GM13976 (cell line): ENCODE data around the gene PIP4K2A.

Source experiments
- DNase-seq: peaks from one replicate; pipeline ENCODE4 v3.0.0; 2012; ENCODE audit warnings: low spot score
- CTCF ChIP-seq: IDR thresholded peaks from 2 replicates; pipeline ENCODE4 v1.5.1; 2012; ENCODE audit warnings: borderline replicate concordance, mild to moderate bottlenecking; ENCODE audit not compliant: insufficient read depth; ENCODE audit errors: extremely low read depth, missing control alignments, control extremely low read depth
- in situ Hi-C: fragments of 300-500 bp; cut with MboI; formaldehyde crosslinking; loops from one replicate; pipeline ENCODE4 v1.12.0; 2022; ENCODE audit warnings: low sequenced_read_pairs, mixed read lengths, inconsistent platforms; ENCODE audit not compliant: unreplicated experiment

PIP4K2A gene

DNA sequence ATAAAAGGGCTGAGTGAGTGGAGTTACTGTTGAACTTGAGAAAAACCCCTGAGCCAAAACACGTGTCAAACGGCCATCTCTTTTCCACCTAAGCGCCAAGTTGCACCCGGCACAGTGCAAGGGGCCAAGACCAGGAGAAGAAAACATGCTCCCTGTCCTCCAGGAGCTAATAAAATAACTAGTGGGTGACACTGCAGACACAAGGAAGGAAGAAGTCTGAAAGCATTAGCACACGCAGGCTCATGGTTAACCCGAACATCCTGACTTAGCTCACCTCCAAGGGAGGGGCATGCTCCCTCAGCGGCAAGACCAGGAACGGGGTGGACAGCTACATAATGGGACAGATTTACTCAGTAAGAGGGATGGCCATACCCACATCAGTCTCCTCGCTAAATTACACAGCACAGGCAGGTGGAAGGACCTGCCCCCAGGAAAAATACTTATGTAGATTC, 65.0 kb downstream of the PIP4K2A start:
- TF ChIP-seq CTCF, result no peak
- in situ Hi-C loops, result no loop called here
- DNase-seq, result no peak

DNA sequence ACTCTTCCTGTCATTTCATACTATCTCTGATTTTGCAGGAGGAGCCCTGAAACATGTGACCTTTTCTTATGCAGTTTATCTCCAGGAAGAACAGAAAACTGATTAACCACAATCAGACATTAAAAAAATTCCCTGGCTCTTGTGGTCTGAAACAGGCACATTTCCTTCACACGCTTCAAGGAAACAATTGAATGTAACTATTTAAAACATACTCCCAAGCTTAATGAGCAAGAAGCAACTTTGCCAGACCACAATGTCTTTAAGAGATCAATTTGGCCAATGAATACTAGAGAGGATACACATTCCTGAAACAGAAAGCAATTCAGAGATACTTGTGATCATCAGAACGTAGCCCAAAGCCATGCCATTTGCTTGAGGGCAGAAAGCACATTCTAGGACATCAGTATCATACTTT, 65.8 kb downstream of the PIP4K2A start:
- TF ChIP-seq CTCF, result no peak
- DNase-seq, result no peak
- in situ Hi-C loops, result no loop called here

GRCh38 chr10:22647244-22647643, 67.1 kb downstream of the PIP4K2A start:
- in situ Hi-C loops, result no loop called here
- DNase-seq, result no peak
- TF ChIP-seq CTCF, result no peak

GRCh38 chr10:22646388-22646853, 68.0 kb downstream of the PIP4K2A start:
- no peak for DNase-seq
- no peak for TF ChIP-seq CTCF
- in situ Hi-C loops, result no loop called here

- no peak for DNase-seq
- TF ChIP-seq CTCF, result no peak
- in situ Hi-C loops, result no loop called here
These were observed 70.2 kb downstream of the PIP4K2A start for GRCh38 chr10:22644222-22644621.

GRCh38 chr10:22643775-22644174, 70.6 kb downstream of the PIP4K2A start:
- no peak for DNase-seq
- in situ Hi-C loops, result no loop called here
- no peak for TF ChIP-seq CTCF

DNA sequence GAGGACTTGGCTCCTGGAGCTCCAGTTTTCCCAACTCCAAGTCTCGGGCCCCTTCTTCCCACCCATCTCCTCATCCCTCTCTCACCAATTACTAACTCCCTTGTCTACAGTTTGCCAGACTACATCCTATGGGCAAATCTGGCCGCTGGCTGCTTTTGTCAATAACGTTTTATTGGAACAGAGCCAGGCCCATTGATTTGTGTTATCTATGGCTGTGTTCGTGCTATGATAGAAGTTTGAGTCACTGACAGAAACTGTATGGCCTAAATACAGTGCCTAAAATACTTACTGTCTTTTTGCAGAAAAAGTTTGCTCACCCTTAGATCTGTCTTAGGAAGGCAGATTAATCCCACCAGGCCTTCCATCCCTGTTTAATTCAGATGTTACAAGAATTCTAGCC, 71.3 kb downstream of the PIP4K2A start:
- no peak for TF ChIP-seq CTCF
- DNase-seq, result no peak
- in situ Hi-C loops, result no loop called here
